GM12865 (cell line): ENCODE measurements around the gene SERTM1.

Experiments
- DNase-seq: peaks from one replicate; pipeline ENCODE4 v3.0.0; 2010; ENCODE audit warnings: low read depth
- H3K4me3 ChIP-seq: 2 replicates; pipeline ENCODE4 v1.5.1; 2011; ENCODE audit warnings: mild to moderate bottlenecking, low read depth, low read length, control low read depth
- TF ChIP-seq, protein P1 (sequence below): IDR thresholded peaks from 2 replicates; pipeline ENCODE4 v1.5.1; 2011; ENCODE audit warnings: low read length, control low read depth, low read depth, inconsistent platforms; ENCODE audit not compliant: insufficient read depth; ENCODE audit errors: missing control alignments

Gene SERTM1

DNA sequence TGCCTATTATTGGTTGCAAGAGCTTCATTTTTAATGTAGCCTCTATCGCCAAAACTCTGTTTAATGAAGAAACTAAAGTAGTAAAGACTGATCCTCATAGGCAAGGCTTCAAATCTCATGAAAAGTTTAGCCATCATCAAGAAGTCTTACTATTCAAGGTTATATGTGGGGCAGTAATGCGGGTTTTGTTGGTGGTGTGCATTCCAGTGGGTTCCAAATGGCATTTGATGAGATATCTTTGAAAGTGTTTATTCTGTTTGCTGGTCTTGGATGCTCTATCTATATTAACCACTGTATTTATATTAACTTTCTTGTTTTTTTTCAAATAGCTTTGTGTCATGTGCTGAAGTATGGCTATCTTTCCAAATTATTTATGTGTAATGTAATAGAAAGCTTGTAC lies 72.2 kb downstream of the SERTM1 start:
- no peak for DNase-seq
- H3K4me3 ChIP-seq = no peak overlapping the region
- TF ChIP-seq, protein P1, sequence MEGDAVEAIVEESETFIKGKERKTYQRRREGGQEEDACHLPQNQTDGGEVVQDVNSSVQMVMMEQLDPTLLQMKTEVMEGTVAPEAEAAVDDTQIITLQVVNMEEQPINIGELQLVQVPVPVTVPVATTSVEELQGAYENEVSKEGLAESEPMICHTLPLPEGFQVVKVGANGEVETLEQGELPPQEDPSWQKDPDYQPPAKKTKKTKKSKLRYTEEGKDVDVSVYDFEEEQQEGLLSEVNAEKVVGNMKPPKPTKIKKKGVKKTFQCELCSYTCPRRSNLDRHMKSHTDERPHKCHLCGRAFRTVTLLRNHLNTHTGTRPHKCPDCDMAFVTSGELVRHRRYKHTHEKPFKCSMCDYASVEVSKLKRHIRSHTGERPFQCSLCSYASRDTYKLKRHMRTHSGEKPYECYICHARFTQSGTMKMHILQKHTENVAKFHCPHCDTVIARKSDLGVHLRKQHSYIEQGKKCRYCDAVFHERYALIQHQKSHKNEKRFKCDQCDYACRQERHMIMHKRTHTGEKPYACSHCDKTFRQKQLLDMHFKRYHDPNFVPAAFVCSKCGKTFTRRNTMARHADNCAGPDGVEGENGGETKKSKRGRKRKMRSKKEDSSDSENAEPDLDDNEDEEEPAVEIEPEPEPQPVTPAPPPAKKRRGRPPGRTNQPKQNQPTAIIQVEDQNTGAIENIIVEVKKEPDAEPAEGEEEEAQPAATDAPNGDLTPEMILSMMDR = no peak
